Measurements from ENCODE around the gene REXO4.

Gene REXO4

GRCh38 chr9:133361507-133362092 is 56.2 kb downstream of the REXO4 start:
- TF ChIP-seq, protein P1, sequence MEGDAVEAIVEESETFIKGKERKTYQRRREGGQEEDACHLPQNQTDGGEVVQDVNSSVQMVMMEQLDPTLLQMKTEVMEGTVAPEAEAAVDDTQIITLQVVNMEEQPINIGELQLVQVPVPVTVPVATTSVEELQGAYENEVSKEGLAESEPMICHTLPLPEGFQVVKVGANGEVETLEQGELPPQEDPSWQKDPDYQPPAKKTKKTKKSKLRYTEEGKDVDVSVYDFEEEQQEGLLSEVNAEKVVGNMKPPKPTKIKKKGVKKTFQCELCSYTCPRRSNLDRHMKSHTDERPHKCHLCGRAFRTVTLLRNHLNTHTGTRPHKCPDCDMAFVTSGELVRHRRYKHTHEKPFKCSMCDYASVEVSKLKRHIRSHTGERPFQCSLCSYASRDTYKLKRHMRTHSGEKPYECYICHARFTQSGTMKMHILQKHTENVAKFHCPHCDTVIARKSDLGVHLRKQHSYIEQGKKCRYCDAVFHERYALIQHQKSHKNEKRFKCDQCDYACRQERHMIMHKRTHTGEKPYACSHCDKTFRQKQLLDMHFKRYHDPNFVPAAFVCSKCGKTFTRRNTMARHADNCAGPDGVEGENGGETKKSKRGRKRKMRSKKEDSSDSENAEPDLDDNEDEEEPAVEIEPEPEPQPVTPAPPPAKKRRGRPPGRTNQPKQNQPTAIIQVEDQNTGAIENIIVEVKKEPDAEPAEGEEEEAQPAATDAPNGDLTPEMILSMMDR (IDR thresholded peaks at IDR 0.05; ENCODE audit: borderline replicate concordance, insufficient read depth, low read depth, low read length), result no peak
- H3K4me3 ChIP-seq (ENCODE audit: low read depth, low read length), result no peak overlapping the region

DNA sequence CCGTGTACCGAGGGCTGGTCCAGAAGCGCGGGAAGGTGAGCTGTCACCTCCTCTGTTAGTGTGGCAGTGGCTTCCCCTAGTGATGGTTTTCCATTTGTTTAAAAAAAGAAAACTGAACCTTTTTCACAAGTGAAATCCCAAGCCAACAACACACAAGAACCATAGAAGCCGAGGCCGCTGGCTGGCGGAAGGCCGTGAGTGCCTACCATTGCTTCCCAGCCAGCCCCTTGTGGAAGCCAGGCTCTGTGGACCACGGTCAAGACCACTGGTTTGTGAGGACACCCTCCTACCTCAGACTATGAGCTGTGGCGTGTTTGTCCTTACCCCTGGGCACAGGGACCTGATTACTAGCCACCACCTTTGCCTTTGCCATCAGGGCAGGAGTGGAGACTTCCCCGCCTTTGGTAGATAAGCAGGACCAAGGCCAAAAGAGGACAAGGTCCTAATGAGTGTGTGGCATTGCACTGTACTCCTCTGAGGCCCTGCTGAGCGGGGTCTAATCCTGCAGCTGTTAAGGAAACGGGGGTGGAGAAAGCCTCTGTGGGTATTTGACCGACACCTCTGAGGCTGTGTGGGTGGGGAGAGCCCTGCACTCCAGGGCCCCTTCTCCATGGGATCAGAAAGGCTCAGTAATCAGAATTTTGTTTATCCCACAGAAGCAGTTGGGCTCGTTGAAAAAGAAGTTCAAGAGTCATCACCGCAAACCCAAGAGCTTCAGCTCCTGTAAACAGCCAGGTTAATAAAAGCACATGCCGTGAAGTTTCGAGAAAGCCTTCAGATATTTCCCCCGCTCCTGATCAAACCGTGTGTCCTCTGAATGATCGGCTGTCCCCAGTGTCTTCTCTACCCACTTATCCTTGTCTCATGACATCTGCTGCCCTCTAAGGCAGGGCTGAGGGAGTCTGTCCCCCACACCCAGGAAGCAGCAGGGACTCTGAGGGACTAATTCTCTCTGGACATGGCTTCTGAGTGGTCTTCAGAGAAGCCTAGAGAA is 57.1 kb downstream of the REXO4 start:
- TF ChIP-seq, protein P1 (IDR thresholded peaks at IDR 0.05; ENCODE audit: borderline replicate concordance, insufficient read depth, low read depth, low read length), result no peak
- H3K4me3 ChIP-seq (ENCODE audit: low read depth, low read length), result no peak overlapping the region

DNA sequence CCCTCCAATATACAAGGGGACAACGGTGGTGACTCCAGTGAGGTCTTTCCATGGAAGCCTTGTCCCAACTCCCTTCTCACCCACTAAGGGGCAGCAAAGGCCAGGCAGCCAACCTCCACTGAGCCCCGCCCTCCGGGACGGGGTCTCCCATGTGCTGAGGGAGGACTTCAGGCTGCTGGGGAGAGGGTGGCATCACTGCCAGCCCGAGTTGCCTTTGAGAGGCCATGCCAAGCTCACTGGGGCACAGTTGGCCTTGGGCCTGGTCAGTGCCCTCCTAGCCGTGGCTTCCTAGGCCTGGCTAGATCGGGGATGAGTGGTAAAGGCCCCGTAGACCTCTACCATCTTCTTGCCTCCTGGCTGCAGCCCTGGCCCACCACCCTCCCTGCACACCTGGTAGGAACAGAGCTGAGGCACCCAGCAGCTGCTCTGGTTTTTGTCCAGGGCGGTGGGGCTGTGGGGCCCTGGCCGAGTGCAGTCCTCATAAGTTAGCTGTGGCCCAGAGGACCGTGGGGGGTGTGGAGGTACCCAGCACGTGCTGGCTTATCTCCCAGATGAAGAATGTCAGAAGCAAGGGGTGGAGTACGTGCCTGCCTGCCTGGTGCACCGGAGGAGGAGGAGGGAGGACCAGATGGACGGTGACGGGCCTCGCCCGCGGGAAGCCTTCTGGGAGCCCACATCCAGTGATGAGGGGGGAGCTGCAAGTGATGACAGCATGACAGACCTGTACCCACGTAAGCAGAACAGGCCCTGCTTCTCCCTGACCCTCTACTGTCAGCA is 58.2 kb downstream of the REXO4 start:
- no peak overlapping the region for H3K4me3 ChIP-seq (ENCODE audit: low read depth, low read length)
- TF ChIP-seq, protein P1 (IDR thresholded peaks at IDR 0.05; ENCODE audit: borderline replicate concordance, insufficient read depth, low read depth, low read length), result peak; percentile 26; the same call in 1 of the 2 replicates

- H3K4me3 ChIP-seq (ENCODE audit: low read depth, low read length), result no peak overlapping the region
- TF ChIP-seq, protein P1 (IDR thresholded peaks at IDR 0.05; ENCODE audit: borderline replicate concordance, insufficient read depth, low read depth, low read length), result no peak
Measured at GRCh38 chr9:133357656-133358055, 60.2 kb downstream of the REXO4 start.

DNA sequence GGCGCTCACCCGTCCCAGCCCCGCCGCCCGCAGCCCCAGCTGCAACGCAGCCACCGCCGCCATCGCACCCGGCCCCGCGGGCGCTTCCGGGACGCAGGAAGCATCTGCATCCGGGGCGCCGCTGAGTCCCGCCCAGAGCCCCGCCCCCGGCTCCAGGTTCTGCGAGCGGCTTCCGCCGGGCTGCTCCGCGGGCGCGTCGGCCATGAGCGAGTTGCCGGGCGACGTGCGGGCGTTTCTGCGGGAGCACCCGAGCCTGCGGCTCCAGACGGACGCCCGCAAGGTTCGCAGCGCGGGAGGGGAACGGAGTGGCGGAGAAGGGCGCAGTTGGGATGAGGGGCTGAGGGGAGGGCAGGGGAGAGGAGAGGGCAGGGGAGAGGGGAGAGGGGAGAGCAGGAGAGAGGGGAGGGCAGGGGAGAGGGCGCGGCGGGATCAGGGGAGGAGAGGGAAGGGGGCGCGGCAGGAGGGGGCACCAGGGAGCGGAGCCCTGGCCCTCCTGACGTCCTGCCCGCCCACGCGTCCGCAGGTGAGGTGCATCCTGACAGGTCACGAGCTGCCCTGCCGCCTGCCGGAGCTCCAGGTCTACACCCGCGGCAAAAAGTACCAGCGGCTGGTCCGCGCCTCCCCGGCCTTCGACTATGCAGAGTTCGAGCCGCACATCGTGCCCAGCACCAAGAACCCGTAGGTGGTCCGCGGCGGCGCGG is 61.3 kb downstream of the REXO4 start, which contains the start of the genes SURF1 and SURF2:
Gene SURF1, minus strand, starts transcription at position 97 of the 701 bp plus-strand sequence. Its CDS starts 34 bp downstream, at position 63.
Gene SURF2, plus strand, starts transcription at position 160 of the 701 bp plus-strand sequence. Its CDS starts 43 bp downstream, at position 203.
- TF ChIP-seq, protein P1 (IDR thresholded peaks at IDR 0.05; ENCODE audit: borderline replicate concordance, insufficient read depth, low read depth, low read length), result peak; percentile 26; the same call in 1 of the 2 replicates
- H3K4me3 ChIP-seq (ENCODE audit: low read depth, low read length), result peak within 1 kb of the TSS; percentile 75

Measured in GM12875 (cell line).